Testis (tissue), 2 donors: ENCODE measurements around the gene CEP295NL.

Source experiments
- POLR2A ChIP-seq: fragments of 450-650 bp; IDR thresholded peaks from one replicate; pipeline ENCODE4 v1.6.1; 2017; ENCODE audit warnings: antibody characterized with exemption, mild to moderate bottlenecking, moderate library complexity
- TF ChIP-seq, protein P1 (sequence below), 3 experiments: fragments of 450-650 bp in 2 of 3; fragments of 200-600 bp in 1 of 3; sonication (generic) in 1 of 3; IDR thresholded peaks; one replicate each; pipeline ENCODE4 v1.5.1; 2016 to 2019; ENCODE audit warnings: antibody characterized with exemption in 3 of 3, mild to moderate bottlenecking in 2 of 3, moderate library complexity in 1 of 3

DNA sequence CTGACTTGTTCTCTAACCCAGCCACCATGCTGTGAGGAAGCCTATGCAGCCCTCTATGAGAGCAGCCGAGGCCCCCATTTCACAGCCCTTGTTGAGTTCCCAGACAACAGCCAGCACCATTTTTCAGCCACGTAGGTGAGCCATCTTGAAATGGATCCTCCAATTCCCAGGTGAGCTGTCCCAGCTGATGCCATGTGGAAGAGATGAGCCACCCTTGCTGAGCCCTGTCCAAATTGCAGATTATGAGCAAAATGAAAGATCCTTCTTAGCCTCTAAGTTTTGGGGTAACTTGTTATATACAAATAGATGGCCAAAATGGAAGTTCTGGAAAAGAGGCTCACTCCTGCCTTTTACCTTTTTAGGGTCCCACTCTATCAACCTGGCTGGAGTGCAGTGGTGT is 47.9 kb upstream of the CEP295NL start:
- TF ChIP-seq, protein P1, sequence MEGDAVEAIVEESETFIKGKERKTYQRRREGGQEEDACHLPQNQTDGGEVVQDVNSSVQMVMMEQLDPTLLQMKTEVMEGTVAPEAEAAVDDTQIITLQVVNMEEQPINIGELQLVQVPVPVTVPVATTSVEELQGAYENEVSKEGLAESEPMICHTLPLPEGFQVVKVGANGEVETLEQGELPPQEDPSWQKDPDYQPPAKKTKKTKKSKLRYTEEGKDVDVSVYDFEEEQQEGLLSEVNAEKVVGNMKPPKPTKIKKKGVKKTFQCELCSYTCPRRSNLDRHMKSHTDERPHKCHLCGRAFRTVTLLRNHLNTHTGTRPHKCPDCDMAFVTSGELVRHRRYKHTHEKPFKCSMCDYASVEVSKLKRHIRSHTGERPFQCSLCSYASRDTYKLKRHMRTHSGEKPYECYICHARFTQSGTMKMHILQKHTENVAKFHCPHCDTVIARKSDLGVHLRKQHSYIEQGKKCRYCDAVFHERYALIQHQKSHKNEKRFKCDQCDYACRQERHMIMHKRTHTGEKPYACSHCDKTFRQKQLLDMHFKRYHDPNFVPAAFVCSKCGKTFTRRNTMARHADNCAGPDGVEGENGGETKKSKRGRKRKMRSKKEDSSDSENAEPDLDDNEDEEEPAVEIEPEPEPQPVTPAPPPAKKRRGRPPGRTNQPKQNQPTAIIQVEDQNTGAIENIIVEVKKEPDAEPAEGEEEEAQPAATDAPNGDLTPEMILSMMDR (IDR thresholded peaks at IDR 0.05) = no peak
- TF ChIP-seq POLR2A = no peak
